ENCODE data around the gene PRKCB. TPM values are rescaled to one million over a fixed set of nuclear protein-coding genes. Genes with fewer than 3 reads are reported as not detected.

The PRKCB gene
- total RNA-seq, 6 donors from 2014 or later: 9.6 to 28.0 (median 13.9) TPM

DNA sequence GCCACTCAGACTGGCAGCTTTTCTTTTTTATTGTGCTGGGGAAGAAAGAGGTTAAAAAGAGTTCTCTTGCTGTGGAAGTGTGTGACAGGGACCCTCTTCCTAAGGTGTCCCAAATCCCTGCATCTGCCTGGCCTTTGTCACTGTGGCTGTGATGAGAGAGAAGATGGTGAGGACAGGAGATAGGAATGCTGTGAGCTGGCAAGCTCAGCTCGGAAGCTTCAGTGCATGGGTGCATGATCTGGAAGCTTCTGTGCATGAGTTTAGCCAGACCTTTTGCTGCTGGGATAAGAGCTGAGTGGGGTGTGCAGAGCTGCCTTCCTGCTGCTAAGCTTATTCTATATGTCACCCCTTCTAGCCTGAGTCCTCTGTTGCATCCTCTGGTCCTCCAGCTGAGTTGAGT lies 317.0 kb downstream of the PRKCB start:
- 67 to 83% methylated on average over 1 of the region's 1 CpG for WGBS, 2 donors
- ATAC-seq (ENCODE audit: low FRiP score in 2 of 2) (no peak), DNase-seq (no peak)
- Histone ChIP-seq H3K4me1 (no peaks in the 10 kb centered on the region), H3K27ac (no peak overlapping the region), H3K9me3 (no peaks in the 10 kb centered on the region), H3K27me3 (no peaks in the 10 kb centered on the region), H3K4me3 (no peak overlapping the region), H3K36me3 (peaks cover 0 to 10% (median 0%) of the 10 kb centered on the region in 4 donors)
- TF ChIP-seq CTCF (IDR thresholded peaks at IDR 0.05): no peak
- no peak for TF ChIP-seq POLR2A (IDR thresholded peaks at IDR 0.05)
- TF ChIP-seq EP300 (IDR thresholded peaks at IDR 0.05): no peak
- no peak for TF ChIP-seq POLR2AphosphoS5 (IDR thresholded peaks at IDR 0.05)

- Histone ChIP-seq H3K36me3 (peaks cover 0 to 10% (median 0%) of the 10 kb centered on the region in 4 donors), H3K4me1 (no peaks in the 10 kb centered on the region), H3K4me3 (no peak overlapping the region), H3K27ac (no peak overlapping the region), H3K27me3 (no peaks in the 10 kb centered on the region), H3K9me3 (no peaks in the 10 kb centered on the region)
- ATAC-seq (ENCODE audit: low FRiP score in 2 of 2): no peak
- TF ChIP-seq POLR2AphosphoS5 (IDR thresholded peaks at IDR 0.05) (no peak), POLR2A (IDR thresholded peaks at IDR 0.05) (no peak), CTCF (IDR thresholded peaks at IDR 0.05) (no peak), EP300 (IDR thresholded peaks at IDR 0.05) (no peak)
- DNase-seq: no peak
- 85% methylated on average over 1 of the region's 1 CpG for WGBS, 2 donors
Observed at GRCh38 chr16:24156777-24157176, 321.0 kb downstream of the PRKCB start.

GRCh38 chr16:24163935-24164334 lies 328.2 kb downstream of the PRKCB start:
- DNase-seq: no peak
- 24 to 44% methylated on average over 3 of the region's 3 CpGs for WGBS, 2 donors
- Histone ChIP-seq H3K27ac (no peak overlapping the region), H3K27me3 (no peaks in the 10 kb centered on the region), H3K4me1 (no peaks in the 10 kb centered on the region), H3K36me3 (no peaks in the 10 kb centered on the region), H3K4me3 (no peak overlapping the region), H3K9me3 (no peaks in the 10 kb centered on the region)
- no peak for ATAC-seq (ENCODE audit: low FRiP score in 2 of 2)
- TF ChIP-seq CTCF (IDR thresholded peaks at IDR 0.05): no peak
- no peak for TF ChIP-seq EP300 (IDR thresholded peaks at IDR 0.05)
- TF ChIP-seq POLR2A (IDR thresholded peaks at IDR 0.05): no peak
- no peak for TF ChIP-seq POLR2AphosphoS5 (IDR thresholded peaks at IDR 0.05)

GRCh38 chr16:24164416-24164815 lies 328.6 kb downstream of the PRKCB start:
- H3K4me3 ChIP-seq: no peak overlapping the region
- no peak for TF ChIP-seq POLR2A (IDR thresholded peaks at IDR 0.05)
- no peak for TF ChIP-seq EP300 (IDR thresholded peaks at IDR 0.05)
- no peak for TF ChIP-seq CTCF (IDR thresholded peaks at IDR 0.05)
- no peak for TF ChIP-seq POLR2AphosphoS5 (IDR thresholded peaks at IDR 0.05)
- WGBS, 2 donors: 69 to 79% methylated on average over 8 of the region's 8 CpGs
- DNase-seq: no peak
- no peaks in the 10 kb centered on the region for H3K36me3 ChIP-seq
- H3K9me3 ChIP-seq: no peaks in the 10 kb centered on the region
- H3K27me3 ChIP-seq: no peaks in the 10 kb centered on the region
- no peak overlapping the region for H3K27ac ChIP-seq
- ATAC-seq (ENCODE audit: low FRiP score in 2 of 2): no peak
- no peaks in the 10 kb centered on the region for H3K4me1 ChIP-seq

- ATAC-seq (ENCODE audit: low FRiP score in 2 of 2) (no peak), DNase-seq (no peak)
- Histone ChIP-seq H3K36me3 (no peaks in the 10 kb centered on the region), H3K9me3 (no peaks in the 10 kb centered on the region), H3K4me3 (no peak overlapping the region), H3K27me3 (no peaks in the 10 kb centered on the region), H3K4me1 (no peaks in the 10 kb centered on the region), H3K27ac (no peak overlapping the region)
- 86 to 92% methylated on average over 3 of the region's 3 CpGs for WGBS, 2 donors
- TF ChIP-seq EP300 (IDR thresholded peaks at IDR 0.05): no peak
- no peak for TF ChIP-seq POLR2A (IDR thresholded peaks at IDR 0.05)
- TF ChIP-seq CTCF (IDR thresholded peaks at IDR 0.05): no peak
- no peak for TF ChIP-seq POLR2AphosphoS5 (IDR thresholded peaks at IDR 0.05)
Observed at GRCh38 chr16:24165273-24165672, 329.5 kb downstream of the PRKCB start.

All from upper lobe of left lung (tissue), 6 donors.